ENCODE measurements around the gene PARN. TPM values are rescaled to one million over a fixed set of nuclear protein-coding genes. Genes with fewer than 3 reads are reported as not detected.

Gene PARN
- total RNA-seq, 1 experiment from 2014 or later = 56.2 TPM

DNA sequence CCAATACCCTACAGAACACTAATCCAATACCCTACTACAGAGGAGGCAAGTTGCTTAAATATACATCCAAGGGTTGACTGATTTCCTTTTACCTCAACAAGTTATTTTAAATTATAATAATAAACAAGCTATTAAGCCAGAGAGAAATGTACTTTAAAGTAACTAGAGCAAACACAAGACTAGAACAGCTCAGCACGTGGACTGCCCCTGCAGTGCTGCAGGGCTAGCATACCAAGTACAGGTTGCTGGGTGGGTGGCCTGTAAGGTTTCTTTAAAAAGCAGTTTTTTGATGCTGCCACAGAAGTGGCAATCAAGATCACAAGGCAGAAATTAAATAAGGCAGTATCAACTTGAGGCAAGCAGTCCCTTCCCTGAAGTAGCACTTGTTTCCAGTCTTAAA is 63.5 kb downstream of the PARN start:
- Histone ChIP-seq H2BK120ac (ENCODE audit: low read depth, low read length, poor library complexity, severe bottlenecking) (no peak overlapping the region), H3K79me2 (ENCODE audit: insufficient read depth, low read length) (no peaks in the 10 kb centered on the region), H2BK12ac (ENCODE audit: insufficient read length, low read depth, low read length) (no peak overlapping the region), H4K8ac (replicated peaks; ENCODE audit: insufficient read length, low read depth, low read length) (no peak overlapping the region), H3K18ac (ENCODE audit: insufficient read length, low read depth, low read length) (no peak overlapping the region), H2AFZ (ENCODE audit: low read length) (no peak overlapping the region), H2BK5ac (ENCODE audit: insufficient read length, low read length) (no peak overlapping the region), H3K23me2 (ENCODE audit: insufficient read length, low read depth, low read length, poor library complexity, severe bottlenecking) (no peaks in the 10 kb centered on the region), H2AK5ac (ENCODE audit: insufficient read length, low read length) (no peak overlapping the region), H4K5ac (ENCODE audit: insufficient read length, low read depth, low read length) (no peak overlapping the region), H3T11ph (ENCODE audit: low read length) (no peak overlapping the region), H3K23ac (ENCODE audit: insufficient read length, low read depth, low read length) (no peak overlapping the region), H4K20me1 (ENCODE audit: control insufficient read depth, insufficient read depth, insufficient read length) (no peaks in the 10 kb centered on the region), H3K79me1 (ENCODE audit: insufficient read depth, low read depth, low read length, poor library complexity, severe bottlenecking) (no peaks in the 10 kb centered on the region), H4K91ac (ENCODE audit: insufficient read length, low read depth, low read length) (no peak overlapping the region), H3K56ac (ENCODE audit: insufficient read length, low read depth, low read length) (no peak overlapping the region), H3K4me1 (ENCODE audit: insufficient read depth, low read length) (no peaks in the 10 kb centered on the region), H2BK15ac (ENCODE audit: low read depth, low read length) (no peak overlapping the region), H3K9me3 (ENCODE audit: control insufficient read depth, low read depth, low read length) (no peaks in the 10 kb centered on the region), H2BK20ac (ENCODE audit: low read depth, low read length, poor library complexity, severe bottlenecking) (no peak overlapping the region), H3K4ac (ENCODE audit: low read depth, low read length) (no peak overlapping the region), H3K14ac (ENCODE audit: insufficient read depth, low read length) (no peak overlapping the region), H3K27me3 (ENCODE audit: insufficient read depth, low read length) (no peaks in the 10 kb centered on the region), H3K9ac (ENCODE audit: extremely low read depth, insufficient read length, low read length) (no peak overlapping the region), H3K4me2 (ENCODE audit: insufficient read depth, insufficient read length, low read length) (no peak overlapping the region), H3K27ac (ENCODE audit: insufficient read length, low read depth, low read length) (no peak overlapping the region)
- TF ChIP-seq, protein P1, sequence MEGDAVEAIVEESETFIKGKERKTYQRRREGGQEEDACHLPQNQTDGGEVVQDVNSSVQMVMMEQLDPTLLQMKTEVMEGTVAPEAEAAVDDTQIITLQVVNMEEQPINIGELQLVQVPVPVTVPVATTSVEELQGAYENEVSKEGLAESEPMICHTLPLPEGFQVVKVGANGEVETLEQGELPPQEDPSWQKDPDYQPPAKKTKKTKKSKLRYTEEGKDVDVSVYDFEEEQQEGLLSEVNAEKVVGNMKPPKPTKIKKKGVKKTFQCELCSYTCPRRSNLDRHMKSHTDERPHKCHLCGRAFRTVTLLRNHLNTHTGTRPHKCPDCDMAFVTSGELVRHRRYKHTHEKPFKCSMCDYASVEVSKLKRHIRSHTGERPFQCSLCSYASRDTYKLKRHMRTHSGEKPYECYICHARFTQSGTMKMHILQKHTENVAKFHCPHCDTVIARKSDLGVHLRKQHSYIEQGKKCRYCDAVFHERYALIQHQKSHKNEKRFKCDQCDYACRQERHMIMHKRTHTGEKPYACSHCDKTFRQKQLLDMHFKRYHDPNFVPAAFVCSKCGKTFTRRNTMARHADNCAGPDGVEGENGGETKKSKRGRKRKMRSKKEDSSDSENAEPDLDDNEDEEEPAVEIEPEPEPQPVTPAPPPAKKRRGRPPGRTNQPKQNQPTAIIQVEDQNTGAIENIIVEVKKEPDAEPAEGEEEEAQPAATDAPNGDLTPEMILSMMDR (conservative IDR thresholded peaks at IDR 0.05) = no peak
- Mint-ChIP-seq H3K9me3 (no peaks in the 10 kb centered on the region), H3K27ac (peak overlapping the region in 1 of 3 experiments; percentile 76; a peak in 1 of 7 replicates), H3K36me3 (ENCODE audit: insufficient read depth in 1 of 3, low read depth in 3 of 3) (peaks cover 0 to 8% (median 0%) of the 10 kb centered on the region in 3 experiments; a peak in 3 of 7 replicates), H3K4me3 (no peak overlapping the region), H3K4me1 (peaks cover 14 to 15% of the 10 kb centered on the region in 2 experiments), H3K27me3 (ENCODE audit: low read depth) (no peaks in the 10 kb centered on the region)
- no peak for DNase-seq
- no CpG with 5 or more reads among the region's 1 CpG for WGBS (ENCODE audit: extremely low coverage, insufficient read length, low lambda C conversion rate)
